HG02610 (cell line): ENCODE measurements around the gene MTMR3.

ENCODE experiments used
- ATAC-seq: cut with Tn5 transposase; IDR thresholded peaks from one replicate; pipeline ENCODE4 v1.9.1; 2021; ENCODE audit warnings: mild to moderate bottlenecking, moderate library complexity; ENCODE audit not compliant: unreplicated experiment

MTMR3 gene

GRCh38 chr22:30021881-30022619, 139.1 kb downstream of the MTMR3 start:
- ATAC-seq, result no peak

DNA sequence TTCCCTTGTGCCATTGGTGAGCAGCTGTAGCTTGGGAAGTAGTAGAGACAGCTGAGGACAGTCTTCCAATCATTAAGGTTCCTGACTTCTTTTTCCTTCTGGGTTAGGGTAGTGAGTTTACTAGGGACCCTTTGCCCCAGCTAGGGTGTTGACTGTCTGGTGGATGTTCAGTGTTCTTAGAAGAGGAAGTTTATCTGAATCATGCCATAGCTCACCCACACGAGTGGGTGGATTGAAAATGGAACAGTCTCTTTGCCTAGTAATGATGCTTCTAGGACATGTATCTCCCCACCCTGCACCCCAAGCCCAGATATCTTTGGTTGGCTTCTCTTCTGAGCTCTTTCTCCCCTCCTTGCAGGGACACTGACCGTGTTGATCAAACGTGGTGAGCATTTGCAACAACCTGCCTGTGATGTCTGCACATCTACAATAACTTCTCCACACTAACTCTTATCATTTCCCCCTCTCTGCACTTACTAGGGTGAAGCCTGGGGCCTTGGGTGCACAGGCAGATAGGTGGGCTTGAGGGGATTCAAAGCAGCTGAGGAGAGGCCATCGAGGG, 140.2 kb downstream of the MTMR3 start:
- no peak for ATAC-seq

DNA sequence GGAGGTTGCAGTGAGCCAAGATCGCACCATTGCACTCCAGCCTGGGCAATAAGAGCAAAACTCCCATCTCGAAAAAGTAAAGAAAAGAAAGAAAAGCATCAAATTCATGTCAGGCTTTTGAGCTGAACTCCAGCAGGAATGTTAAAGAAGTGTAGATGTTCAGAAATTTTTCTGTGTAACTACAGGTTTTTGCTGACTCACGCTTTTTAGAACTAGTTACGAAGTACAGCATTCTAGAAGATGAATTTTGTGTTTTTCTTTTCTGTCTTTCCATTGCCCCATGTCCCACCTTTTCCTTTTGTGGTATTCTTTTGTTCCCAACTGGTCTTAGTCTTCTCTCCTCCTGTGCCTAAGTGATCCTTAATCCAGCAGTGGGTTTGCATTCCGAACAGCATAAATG, 141.3 kb downstream of the MTMR3 start:
- no peak for ATAC-seq

DNA sequence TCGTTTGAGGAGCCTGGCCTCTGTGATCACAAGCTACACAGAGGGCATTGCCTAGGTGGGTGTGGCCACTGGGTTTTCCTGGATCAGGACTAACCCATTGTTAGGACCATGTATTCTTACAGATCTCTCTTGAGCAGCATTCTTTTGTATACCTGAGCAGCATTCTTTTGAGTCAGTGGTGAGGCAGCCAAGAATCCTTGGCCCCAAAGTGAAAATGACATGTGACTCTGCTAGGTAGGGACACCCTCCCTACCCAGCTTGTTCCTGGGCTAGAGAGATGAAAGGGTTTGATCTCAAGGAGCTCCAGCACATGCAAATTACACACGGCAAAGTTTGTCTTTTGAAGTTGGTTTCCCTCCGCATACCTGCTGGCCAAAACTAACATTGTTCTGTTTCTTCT, 142.2 kb downstream of the MTMR3 start:
- no peak for ATAC-seq

- ATAC-seq, result no peak
Observed at GRCh38 chr22:30026756-30027155, 143.8 kb downstream of the MTMR3 start.

GRCh38 chr22:30027169-30027568, 144.2 kb downstream of the MTMR3 start:
- no peak for ATAC-seq

- no peak for ATAC-seq
Observed at GRCh38 chr22:30027791-30028190, 144.8 kb downstream of the MTMR3 start.

GRCh38 chr22:30028731-30029130, 145.8 kb downstream of the MTMR3 start:
- ATAC-seq, result no peak

- ATAC-seq, result no peak
Observed at GRCh38 chr22:30029512-30029911, 146.5 kb downstream of the MTMR3 start.

- no peak for ATAC-seq
Observed at GRCh38 chr22:30030329-30030728, 147.4 kb downstream of the MTMR3 start.

GRCh38 chr22:30031328-30031727, 148.4 kb downstream of the MTMR3 start:
- no peak for ATAC-seq

- ATAC-seq, result no peak
Observed at GRCh38 chr22:30031764-30032455, 148.9 kb downstream of the MTMR3 start.

GRCh38 chr22:30033137-30033536, 150.2 kb downstream of the MTMR3 start:
- no peak for ATAC-seq

- ATAC-seq, result no peak
Observed at GRCh38 chr22:30033901-30034300, 150.9 kb downstream of the MTMR3 start.

DNA sequence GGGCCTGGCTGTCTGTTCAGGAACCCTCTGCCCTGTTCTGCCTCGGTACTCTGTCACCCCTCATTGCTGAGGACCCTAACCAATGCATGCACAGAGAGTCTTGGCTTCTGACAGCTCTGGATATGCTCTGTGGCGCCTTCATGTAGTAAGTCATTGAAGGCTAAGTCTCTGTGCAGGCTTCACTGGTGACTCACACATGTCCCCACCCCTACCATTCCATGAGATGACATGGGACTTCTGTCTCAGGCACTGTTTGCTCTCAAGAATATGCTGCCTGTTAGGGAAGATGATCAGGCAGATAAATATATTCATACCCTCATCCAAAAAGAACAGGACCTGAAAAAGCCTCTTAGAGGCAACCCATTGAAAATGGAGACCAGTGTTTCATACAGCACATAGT, 153.7 kb downstream of the MTMR3 start:
- ATAC-seq, result no peak

DNA sequence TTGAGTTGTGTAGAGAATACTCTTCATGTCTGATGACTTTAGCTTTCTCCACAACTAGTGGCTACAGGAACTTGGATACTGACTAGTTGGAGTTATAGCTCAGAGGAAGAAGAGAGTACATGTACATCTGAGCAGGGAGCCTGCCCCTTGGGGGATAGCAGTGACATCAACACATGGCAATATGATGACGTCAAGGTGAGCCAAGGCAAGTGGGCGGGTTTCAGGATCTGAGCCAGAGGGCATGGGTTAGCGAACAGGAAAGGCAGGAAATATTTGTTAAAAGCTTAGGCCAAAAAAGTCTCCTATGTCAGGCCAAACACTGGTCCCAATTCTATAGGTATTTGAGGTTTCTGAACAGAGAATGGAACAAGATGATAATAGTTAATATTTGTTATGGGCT, 155.2 kb downstream of the MTMR3 start:
- no peak for ATAC-seq

- no peak for ATAC-seq
Observed at GRCh38 chr22:30040499-30041260, 157.7 kb downstream of the MTMR3 start.

DNA sequence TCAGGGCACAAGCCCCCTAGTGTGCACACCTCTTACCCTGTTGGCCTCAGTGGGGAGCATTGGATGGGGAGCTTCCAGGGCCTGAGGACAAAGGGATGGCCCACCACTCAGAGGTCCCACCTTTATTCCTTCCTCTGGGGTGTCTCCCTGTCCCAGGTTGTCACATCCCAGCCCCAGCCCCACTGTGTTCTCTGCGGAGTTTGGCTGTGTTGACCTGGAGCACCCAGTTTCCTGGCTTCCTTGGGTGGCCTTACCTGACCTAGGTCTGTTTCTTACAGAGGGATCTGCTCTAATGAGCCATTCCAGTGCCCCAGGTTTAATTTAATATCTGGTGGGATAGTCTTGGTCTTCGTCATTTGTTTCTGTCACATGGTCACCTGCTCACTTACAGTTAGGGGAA, 158.5 kb downstream of the MTMR3 start:
- ATAC-seq, result no peak

DNA sequence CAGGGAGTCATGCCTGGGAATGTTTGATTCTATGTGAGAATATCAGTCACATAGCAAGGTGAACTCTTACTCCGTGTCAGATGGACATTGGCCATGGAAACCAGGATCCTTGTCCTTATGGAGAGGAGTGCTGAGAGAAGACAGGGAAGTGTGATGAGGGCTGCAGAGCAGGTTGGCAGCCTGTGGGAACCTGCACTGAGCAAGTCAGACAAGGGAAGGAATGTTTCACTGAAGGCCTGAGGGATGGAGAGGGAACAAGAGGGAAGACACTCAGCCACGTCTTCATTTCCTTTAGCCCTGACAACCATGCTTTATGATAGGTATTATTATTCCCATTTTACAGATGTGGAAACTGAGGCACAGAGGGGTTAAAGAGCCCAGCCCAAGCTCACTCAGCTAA, 158.9 kb downstream of the MTMR3 start:
- no peak for ATAC-seq

GRCh38 chr22:30043161-30043560, 160.2 kb downstream of the MTMR3 start:
- no peak for ATAC-seq

DNA sequence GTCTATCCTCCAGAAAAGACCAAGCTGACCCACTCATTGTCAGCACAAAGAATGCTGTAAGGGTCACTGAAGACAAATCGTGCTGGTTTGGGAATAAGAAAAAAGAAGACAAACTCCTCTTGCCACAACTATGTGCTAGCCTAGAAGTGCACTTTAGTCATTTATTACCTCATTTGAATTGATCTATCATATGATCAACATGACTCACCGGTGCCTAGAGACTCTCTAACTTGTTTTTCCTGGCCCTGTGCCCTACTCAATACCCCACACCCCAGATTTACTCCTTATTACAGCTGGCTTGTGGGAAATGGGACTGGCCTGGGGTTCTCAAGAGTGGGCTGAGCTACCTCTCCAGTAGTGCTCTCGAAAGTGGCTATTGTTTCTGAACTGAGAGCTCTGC, 161.4 kb downstream of the MTMR3 start:
- ATAC-seq, result no peak
